Choroid plexus epithelial cell (primary cell): ENCODE measurements around the gene CST9L.

Source experiments
- DNase-seq: peaks from one replicate; pipeline ENCODE4 v3.0.0-alpha.2; 2010; ENCODE audit warnings: low read depth
- H3K4me3 ChIP-seq: 2 replicates; pipeline ENCODE4 v1.5.1; 2011; ENCODE audit warnings: low read depth, mild to moderate bottlenecking, control low read depth, low read length, moderate library complexity
- CTCF ChIP-seq: conservative IDR thresholded peaks from 2 replicates; pipeline ENCODE4 v1.5.1; 2011; ENCODE audit warnings: low read depth, mild to moderate bottlenecking, control low read depth, inconsistent platforms, low read length, moderate library complexity

The CST9L gene

GRCh38 chr20:23548408-23548807, 19.9 kb downstream of the CST9L start:
- TF ChIP-seq CTCF, result no peak
- DNase-seq, result no peak
- no peak overlapping the region for H3K4me3 ChIP-seq

DNA sequence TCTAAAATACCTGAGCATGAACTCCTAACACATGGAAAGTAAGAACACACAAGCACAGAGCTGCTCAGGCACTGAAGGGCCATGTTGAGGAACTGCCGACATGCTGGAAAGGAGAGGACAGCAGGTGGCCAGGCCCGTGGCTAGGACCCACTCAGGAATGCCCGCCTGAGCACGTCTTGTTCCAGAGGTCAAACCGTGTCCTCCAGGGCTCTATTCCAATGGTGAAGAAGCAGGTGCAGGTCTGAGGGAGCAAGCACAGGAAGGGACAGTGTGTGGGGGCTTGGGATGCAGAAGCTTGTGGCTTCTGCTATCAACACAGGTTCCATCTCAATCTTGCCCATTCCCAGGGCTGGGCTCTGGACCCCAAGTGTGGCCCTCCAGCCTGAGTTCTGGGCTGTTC, 20.7 kb downstream of the CST9L start:
- DNase-seq, result no peak
- H3K4me3 ChIP-seq, result no peak overlapping the region
- TF ChIP-seq CTCF, result no peak

DNA sequence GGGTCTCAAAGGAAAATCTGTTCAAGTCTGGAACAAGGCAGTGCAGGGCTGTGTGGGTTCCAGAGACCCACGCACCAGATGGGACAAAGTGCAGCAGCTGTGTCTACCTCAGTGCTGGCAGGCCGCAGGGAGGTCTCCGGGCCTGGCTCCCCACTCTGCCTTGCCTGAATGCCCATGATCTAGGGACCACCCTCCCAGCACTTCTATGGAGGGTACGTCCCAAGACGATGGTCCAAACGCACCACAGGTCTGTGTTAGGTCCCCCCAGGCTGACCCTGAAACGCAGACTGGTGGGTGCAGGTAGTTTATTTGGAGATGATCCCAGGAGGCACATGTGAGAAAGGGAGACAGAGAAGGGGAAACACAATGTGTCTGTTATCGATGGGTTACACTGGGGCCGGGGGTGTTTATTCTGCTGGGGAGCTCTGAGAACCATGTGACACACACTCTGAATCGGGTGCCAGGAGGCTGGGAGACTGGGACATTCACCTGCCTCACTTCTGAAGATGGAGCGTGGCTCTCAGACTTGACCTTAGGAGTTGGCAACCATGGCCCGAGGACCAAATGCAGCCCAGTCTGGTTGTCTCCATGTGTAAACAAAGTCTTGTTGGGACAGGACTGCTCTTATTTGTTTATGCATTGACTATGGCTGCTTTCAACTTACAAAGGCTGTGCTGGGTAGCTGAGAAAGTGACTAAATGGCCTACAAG, 21.7 kb downstream of the CST9L start:
- no peak overlapping the region for H3K4me3 ChIP-seq
- no peak for DNase-seq
- no peak for TF ChIP-seq CTCF

DNA sequence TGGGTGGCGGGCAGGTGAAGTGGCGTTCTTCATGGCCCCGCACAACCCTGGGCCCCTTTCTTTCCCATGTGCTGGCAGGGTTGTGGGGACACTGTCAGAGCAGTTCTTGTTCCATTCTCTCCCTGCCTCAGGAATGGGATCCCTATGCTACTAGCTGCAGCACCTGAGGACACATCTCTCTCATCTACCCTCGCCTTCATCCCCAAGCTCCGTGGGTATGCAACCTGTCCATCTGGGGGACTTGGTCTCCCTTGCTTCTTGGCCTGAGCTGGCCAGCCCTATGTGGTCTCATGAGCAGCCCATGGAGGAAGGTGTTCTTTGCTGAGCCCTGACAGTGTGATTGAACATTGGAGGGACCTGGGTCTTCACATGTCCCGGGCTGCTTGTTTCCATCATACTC, 24.2 kb downstream of the CST9L start:
- no peak for DNase-seq
- no peak overlapping the region for H3K4me3 ChIP-seq
- no peak for TF ChIP-seq CTCF

DNA sequence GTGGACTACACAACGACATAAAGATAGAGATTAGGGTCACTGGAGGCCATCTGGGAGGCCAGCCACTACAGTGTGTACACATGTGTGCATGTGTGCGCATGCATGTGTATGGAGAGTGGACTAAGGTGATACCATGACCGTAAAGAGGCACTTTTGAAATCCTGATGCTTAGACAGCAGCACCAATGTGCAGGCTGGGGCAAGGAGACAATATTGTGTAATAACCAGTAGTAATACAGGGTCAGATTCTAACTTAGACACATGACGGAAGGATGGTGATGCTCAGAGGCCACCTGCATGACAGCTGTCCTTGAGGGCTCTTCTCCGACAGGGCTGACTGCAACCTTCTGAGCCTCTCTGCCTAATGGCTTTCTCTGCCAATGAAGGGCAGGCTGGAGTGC, 25.5 kb downstream of the CST9L start:
- TF ChIP-seq CTCF, result no peak
- H3K4me3 ChIP-seq, result no peak overlapping the region
- no peak for DNase-seq

DNA sequence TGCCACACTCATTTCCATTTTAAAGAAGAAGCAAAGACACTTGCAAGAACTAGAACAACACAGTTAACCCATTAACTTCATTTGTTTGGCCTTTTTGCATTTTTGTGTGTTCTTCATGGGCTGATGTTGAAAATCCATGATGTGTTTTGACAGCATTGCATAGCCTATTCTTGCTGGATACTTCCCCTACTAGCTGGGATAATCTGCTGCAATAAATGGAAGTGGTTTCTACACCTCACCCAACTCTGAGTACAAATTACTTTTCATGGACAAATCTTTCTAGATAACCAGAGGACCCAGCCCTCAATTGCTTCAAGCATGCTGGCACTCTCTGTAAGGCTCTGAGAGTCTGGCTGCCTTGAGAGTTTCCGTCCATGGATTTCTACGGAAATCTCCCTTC, 26.5 kb downstream of the CST9L start:
- DNase-seq, result no peak
- H3K4me3 ChIP-seq, result no peak overlapping the region
- no peak for TF ChIP-seq CTCF

- H3K4me3 ChIP-seq, result no peak overlapping the region
- no peak for DNase-seq
- no peak for TF ChIP-seq CTCF
Observed at GRCh38 chr20:23541330-23541729, 27.0 kb downstream of the CST9L start.
